Measurements from ENCODE around the gene WDR86. TPM values are rescaled to one million over a fixed set of nuclear protein-coding genes. Genes with fewer than 3 reads are reported as not detected.

WDR86 gene
- total RNA-seq, 6 donors from 2014 or later: 1.1 to 17.4 (median 3.9) TPM

- Histone ChIP-seq H3K4me1 (peaks cover 22 to 45% (median 34%) of the 10 kb centered on the region in 4 donors), H3K27me3 (no peaks in the 10 kb centered on the region), H3K4me3 (no peak overlapping the region), H3K9me3 (no peaks in the 10 kb centered on the region), H3K27ac (peak overlapping the region in 1 of 4 donors; percentile 61), H3K36me3 (no peaks in the 10 kb centered on the region)
- WGBS, 2 donors: 89 to 96% methylated on average over 13 to 16 of the region's 16 CpGs
- peak in 1 of 2 donors; percentile 24 for DNase-seq
- TF ChIP-seq POLR2A (IDR thresholded peaks at IDR 0.05) (no peak), EP300 (IDR thresholded peaks at IDR 0.05) (no peak), CTCF (IDR thresholded peaks at IDR 0.05) (no peak), POLR2AphosphoS5 (IDR thresholded peaks at IDR 0.05) (no peak)
- ATAC-seq (ENCODE audit: low FRiP score in 2 of 2): no peak
These were observed 20.8 kb upstream of the WDR86 start for GRCh38 chr7:151430391-151431205.

DNA sequence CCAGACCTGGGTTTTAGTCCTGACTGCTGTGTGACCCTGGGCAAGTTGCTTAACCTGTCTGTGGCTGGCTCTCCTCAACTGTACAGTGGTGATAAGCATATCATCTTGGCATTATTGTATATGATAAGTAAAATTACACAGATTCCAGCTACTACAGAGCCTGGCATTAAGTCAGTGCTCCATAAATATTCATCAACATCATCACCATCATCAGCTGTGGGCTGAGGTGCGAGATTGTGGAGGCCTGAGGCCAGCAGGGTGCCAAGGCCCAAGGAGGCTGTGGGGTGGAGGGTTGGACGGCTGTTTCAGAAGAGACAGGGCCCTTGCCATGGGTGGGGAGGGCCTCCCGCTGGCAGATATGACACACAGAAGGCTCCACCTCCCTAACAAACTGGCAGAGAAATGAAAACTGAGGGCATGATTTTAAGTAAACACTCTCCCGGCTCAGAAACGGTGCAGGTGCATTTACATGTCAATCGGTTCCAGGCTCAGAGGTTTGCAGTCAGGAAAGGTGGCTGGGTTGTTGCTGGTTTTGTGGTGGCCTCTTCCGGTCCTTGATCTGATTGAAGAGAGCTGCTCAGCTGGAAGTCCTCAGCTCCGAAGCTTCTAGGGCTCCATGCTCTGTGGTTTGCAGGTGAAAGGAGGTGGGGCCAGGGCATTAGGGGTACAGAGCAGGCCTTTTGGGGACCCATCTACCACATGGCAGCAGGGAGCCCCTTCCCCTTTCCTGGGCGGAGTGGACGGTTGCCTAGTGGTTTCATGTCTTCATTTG, 19.9 kb upstream of the WDR86 start:
- peaks cover 22 to 45% (median 34%) of the 10 kb centered on the region in 4 donors for H3K4me1 ChIP-seq
- H3K27me3 ChIP-seq: no peaks in the 10 kb centered on the region
- H3K27ac ChIP-seq: peak overlapping the region in 3 of 4 donors; percentile 58 to 63 (median 61)
- no peak for TF ChIP-seq EP300 (IDR thresholded peaks at IDR 0.05)
- TF ChIP-seq POLR2AphosphoS5 (IDR thresholded peaks at IDR 0.05): no peak
- no peak for TF ChIP-seq CTCF (IDR thresholded peaks at IDR 0.05)
- no peak for TF ChIP-seq POLR2A (IDR thresholded peaks at IDR 0.05)
- 37 to 41% methylated on average over 9 to 10 of the region's 10 CpGs for WGBS, 2 donors
- DNase-seq (peak in 1 of 2 donors; percentile 67), ATAC-seq (ENCODE audit: low FRiP score in 2 of 2) (no peak)
- no peaks in the 10 kb centered on the region for H3K9me3 ChIP-seq
- no peaks in the 10 kb centered on the region for H3K36me3 ChIP-seq
- H3K4me3 ChIP-seq: no peak overlapping the region

DNA sequence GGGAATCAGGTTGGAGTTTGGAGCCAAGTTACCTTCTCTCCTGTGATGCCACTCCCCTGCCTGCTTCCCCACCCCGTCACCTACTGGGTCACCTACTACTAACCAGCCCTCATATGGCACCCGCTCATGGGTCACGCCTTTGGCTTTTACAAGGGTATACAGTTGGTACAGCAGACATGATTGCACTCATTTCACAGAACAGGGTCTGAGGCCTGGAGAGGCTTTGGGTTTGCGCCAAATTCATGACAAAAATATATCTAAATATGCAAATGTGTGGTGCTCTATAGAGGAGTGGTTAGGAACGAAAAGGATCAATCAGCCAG, 19.4 kb upstream of the WDR86 start:
- WGBS, 2 donors: 90 to 96% methylated on average over 5 of the region's 5 CpGs
- Histone ChIP-seq H3K27ac (peak overlapping the region in 3 of 4 donors; percentile 58 to 63 (median 61)), H3K9me3 (no peaks in the 10 kb centered on the region), H3K36me3 (no peaks in the 10 kb centered on the region), H3K4me3 (no peak overlapping the region), H3K27me3 (no peaks in the 10 kb centered on the region), H3K4me1 (peaks cover 22 to 45% (median 34%) of the 10 kb centered on the region in 4 donors)
- TF ChIP-seq POLR2A (IDR thresholded peaks at IDR 0.05) (no peak), POLR2AphosphoS5 (IDR thresholded peaks at IDR 0.05) (no peak), CTCF (IDR thresholded peaks at IDR 0.05) (no peak), EP300 (IDR thresholded peaks at IDR 0.05) (no peak)
- ATAC-seq (ENCODE audit: low FRiP score in 2 of 2) (no peak), DNase-seq (no peak)

DNA sequence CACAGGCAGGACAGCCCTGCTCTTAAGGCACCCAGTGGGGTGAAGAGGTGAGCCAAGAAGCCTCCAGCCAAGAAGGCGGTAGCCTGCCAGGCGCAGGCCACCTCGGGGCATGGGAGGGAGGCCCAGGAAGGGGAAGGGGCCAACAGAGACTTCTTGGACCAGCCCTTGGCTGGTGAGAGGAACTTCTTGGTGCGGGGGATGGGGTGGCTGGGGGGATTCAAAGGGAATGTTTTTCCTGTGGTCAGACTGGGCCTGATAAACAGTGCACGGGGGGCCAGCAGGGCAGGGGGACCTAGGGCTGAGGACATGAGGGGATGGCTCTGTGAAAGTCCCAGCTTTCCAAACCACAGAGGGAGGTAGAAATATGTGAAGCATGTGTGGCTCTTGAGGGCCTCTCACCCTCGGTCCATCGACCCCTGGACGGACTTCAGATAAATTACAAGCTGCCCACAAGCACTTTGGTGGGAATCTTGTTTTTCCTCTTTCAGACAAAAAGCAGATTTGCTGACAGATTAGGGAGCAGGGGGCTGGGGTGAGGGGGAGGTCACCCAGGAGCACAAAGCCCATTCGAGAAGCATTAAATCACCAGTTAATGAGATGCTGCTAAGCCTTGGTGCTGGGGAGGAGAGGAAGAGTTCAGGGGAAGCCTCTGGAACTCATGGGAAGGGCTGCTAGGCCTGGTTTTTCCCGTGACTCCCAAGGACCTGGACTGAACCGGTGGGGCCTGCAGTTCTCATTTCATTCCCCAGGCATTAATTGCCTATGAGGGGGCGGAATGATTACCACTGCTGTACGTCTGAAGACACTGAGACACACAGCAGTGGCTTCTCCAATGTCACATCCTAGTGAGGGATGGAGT, 18.8 kb upstream of the WDR86 start:
- DNase-seq (peak in 1 of 2 donors; percentile 52), ATAC-seq (ENCODE audit: low FRiP score in 2 of 2) (peak; percentile 13 to 17)
- Histone ChIP-seq H3K27ac (peak overlapping the region; percentile 51 to 63 (median 60)), H3K4me1 (peaks cover 22 to 45% (median 34%) of the 10 kb centered on the region in 4 donors), H3K36me3 (no peaks in the 10 kb centered on the region), H3K27me3 (no peaks in the 10 kb centered on the region), H3K4me3 (no peak overlapping the region), H3K9me3 (no peaks in the 10 kb centered on the region)
- TF ChIP-seq POLR2AphosphoS5 (IDR thresholded peaks at IDR 0.05) (no peak), EP300 (IDR thresholded peaks at IDR 0.05) (no peak), POLR2A (IDR thresholded peaks at IDR 0.05) (no peak), CTCF (IDR thresholded peaks at IDR 0.05) (no peak)
- WGBS, 2 donors: 26 to 37% methylated on average over 12 to 13 of the region's 13 CpGs

All from upper lobe of left lung (tissue), 6 donors.